ENCODE results near the gene VIPR2. TPM values are rescaled to one million over a fixed set of nuclear protein-coding genes. Genes with fewer than 3 reads are reported as not detected.
"Not testable (repeated sequence)": the region's sequence is repeated elsewhere in the genome, so short reads cannot be mapped to it uniquely, and the experiment has no call there.

VIPR2 gene
- total RNA-seq, 1 donor from 2014 or later: not detected

- no peak for DNase-seq (ENCODE audit: low read depth)
Observed at GRCh38 chr7:158996214-158997109, 148.2 kb downstream of the VIPR2 start.

GRCh38 chr7:158995514-158995913 is 149.2 kb downstream of the VIPR2 start:
- no peak for DNase-seq (ENCODE audit: low read depth)

DNA sequence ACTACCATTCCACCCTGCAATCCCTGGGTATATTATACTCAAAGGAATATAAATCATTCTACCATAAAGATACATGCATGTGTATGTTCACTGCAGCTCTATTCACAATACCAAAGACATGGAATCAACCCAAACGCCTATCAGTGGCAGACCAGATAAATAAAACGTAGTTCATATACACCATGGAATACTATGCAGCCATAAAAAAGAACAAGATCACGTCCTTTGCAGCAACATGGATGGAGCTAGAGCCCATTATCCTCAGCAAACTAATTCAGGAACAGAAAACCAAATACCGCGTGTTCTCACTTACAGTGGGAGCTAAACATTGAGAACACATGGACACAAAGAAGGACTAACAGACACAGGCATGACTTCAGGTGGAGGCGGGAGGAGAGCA is 150.0 kb downstream of the VIPR2 start:
- no peak for DNase-seq (ENCODE audit: low read depth)

- DNase-seq (ENCODE audit: low read depth): no peak
Observed at GRCh38 chr7:158993591-158993990, 151.1 kb downstream of the VIPR2 start.

GRCh38 chr7:158992759-158993158 is 151.9 kb downstream of the VIPR2 start:
- no peak for DNase-seq (ENCODE audit: low read depth)

DNA sequence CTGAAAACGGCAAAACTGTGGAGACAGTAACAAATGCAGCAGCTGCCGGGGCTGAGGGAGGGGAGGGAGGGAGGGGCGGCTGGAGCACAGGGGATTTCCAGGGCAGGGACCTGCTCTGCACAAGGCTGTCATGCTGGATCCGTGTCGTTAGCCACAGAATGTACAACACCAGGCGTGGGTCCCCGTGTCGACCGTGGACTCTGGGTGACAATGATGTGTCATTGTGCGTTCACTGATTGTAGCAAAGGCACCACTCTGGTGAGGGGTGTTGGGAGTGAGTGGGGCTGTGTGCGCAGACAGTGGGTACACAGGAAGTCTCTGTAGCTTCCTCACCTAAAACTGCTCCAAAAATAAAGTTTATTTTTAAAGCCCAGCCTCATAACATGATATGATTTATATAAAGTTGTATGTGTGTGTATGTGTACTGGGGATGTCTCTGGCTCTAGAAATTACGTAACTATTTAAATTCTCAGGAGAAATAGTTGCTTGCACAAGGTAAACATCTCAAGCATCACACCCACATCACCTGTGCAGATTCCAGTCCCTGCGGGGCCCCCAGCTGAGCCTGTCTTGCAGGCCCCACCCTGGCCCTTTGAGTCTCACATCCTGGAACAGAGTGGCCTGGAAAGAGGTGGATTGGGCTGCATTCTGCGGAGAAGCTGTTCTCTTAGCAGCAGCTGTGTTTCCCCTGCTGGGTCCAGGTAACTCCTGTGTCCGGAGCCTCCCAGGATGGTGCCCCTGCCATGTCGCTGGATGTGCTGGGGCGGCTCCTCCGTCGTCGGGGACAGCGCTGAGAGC is 152.6 kb downstream of the VIPR2 start:
- no peak for DNase-seq (ENCODE audit: low read depth)

- DNase-seq (ENCODE audit: low read depth): no peak
Observed at GRCh38 chr7:158988996-158989395, 155.7 kb downstream of the VIPR2 start.

DNA sequence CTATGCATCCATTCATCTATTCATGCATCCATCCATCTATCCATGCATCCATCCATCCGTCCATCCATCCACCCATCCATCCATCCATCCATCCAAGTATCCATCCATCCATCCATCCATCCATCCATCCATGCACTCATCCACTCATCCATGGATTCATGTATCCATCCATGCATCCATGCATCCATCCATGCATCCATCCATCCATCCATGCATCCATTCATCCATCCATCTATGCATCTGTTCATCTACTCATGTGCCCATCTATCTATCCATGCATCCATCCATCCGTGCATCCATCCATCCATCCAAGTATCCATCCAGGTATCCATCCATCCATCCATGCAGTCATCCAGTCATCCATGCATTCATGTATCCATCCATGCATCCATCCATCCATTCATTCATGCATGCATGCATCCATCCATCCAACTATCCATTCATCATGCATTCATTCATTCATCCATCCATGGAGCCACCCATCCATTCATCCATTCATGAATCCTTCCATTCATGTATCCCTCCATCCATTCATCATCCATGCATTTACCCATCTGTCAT is 156.3 kb downstream of the VIPR2 start:
- DNase-seq (ENCODE audit: low read depth): no peak

DNA sequence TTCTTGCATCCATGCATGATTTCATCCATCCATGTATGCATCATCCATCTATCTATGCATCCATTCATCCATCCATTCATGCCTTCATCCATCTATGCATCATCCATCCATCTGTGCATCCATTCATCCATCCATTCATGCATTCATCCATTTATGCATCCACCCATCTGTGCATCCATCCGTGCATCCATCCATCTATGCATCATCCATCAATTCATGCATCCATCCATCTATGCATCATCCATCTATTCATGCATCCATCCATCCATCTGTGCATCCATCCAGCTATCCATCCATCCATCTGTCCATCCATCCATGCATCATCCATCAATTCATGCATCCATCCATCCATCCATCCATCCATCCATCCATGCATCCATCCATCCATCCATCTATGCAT is 157.0 kb downstream of the VIPR2 start:
- no peak for DNase-seq (ENCODE audit: low read depth)

DNA sequence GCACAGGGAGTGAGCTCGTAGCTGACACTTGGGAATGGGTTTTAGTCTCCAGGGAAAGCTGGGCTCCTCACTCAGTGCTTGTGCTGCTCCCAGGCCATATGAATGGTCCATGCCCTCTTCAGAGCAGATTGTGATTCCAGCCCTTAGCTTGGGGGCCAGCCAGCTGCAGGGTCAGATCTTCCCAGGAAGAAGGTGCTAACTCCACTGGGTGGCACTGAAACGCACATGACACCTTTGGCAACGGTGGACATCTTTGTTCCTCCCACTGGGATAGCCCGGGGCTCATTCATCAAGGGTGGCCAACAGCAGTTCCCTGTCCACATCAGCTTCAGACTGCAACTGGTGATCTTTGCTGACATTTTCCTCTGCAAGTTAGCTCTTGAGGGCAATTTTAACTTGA is 159.1 kb downstream of the VIPR2 start:
- DNase-seq (ENCODE audit: low read depth): no peak

GRCh38 chr7:158984007-158984406 is 160.7 kb downstream of the VIPR2 start:
- DNase-seq (ENCODE audit: low read depth): not testable (repeated sequence)

DNA sequence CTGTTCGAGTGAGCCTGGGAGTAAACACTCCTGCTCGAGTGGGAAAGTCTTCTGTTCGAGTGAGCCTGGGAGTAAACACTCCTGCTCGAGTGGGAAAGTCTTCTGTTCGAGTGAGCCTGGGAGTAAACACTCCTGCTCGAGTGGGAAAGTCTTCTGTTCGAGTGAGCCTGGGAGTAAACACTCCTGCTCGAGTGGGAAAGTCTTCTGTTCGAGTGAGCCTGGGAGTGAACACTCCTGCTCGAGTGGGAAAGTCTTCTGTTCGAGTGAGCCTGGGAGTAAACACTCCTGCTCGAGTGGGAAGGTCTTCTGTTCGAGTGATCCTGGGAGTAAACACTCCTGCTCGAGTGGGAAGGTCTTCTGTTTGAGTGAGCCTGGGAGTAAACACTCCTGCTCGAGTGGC is 162.6 kb downstream of the VIPR2 start:
- DNase-seq (ENCODE audit: low read depth): not testable (repeated sequence)

- no peak for DNase-seq (ENCODE audit: low read depth)
Observed at GRCh38 chr7:158979635-158980351, 164.9 kb downstream of the VIPR2 start.

DNA sequence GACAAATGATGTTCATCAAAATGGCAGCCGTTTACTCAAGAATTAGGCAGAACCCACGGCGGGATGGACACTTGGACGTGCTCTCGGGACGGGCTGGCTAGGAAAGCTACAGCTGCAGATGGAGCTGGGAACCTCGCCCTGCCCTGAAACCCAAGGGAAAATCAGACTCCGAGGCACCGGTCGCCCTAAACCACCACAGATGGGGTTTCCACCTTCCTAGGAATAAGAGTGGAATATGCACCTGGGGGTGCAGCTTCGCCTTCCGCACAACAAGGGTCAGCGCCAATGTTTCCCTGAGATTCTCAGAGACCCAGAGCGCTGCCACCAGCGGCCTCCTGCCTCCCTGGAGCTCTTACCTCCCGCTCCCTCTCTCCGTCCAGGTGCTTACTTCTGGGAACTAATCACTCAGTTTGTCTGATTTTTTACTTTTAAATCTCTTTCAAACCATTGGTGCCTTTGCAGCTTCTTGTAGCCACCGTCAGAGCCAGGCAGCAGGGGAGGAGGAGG is 165.6 kb downstream of the VIPR2 start:
- DNase-seq (ENCODE audit: low read depth): no peak
